Activated T-cell treated with anti-CD3 and anti-CD28 coated beads, Interleukin-2, amount 50 U/mL, for 1 hour (primary cell): ENCODE data around the gene FNIP1.
"Not testable (repeated sequence)": the region's sequence is repeated elsewhere in the genome, so short reads cannot be mapped to it uniquely, and the experiment has no call there.

Source experiments
- DNase-seq: peaks from one replicate; pipeline ENCODE4 v3.0.0-alpha.2; 2020

Gene FNIP1

DNA sequence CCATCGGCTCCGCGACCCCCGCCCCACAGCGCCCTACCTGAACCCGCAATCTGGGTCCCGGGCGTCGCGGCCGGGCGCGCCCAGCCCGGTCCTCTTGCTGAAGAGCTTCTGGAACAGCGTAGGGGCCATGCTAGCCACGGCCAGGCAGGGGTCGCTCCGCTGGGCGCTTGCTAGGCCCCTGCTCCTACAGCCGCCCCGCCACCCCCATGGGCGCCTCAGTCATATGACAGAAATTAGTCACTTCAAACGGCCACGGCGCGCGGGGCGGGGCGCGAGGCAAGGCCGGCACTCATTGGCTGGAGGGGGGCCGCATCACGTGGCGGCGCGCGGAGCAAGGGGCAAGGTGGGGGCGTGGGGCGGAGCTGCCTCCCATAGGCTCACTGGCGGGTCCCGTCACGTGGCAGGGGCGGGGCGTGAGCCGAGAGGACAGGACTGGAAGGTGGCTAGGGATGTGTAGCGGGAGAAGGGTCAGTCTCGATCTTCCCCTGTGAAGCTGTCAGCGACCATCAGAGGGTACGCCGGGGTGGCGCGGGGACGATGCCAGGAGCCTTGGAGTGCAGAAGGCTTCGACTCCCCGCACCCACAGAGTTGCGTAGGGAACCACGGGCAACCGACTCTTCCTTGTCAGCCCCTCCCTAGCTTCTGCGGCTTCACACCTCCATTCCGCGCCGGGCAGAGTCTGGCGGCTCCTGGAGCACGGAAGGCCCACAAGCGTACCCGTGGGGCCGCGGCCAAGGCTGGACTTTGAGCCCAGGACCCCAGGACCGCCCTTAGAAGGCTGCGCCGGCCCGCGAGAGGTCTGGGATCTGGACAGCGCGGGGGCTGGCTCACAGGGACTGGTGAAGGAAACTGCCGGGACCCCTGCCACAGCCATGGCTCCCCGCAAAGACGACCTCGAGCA is at the start of gene FNIP1:
Gene FNIP1, minus strand, starts transcription at position 225 of the 901 bp plus-strand sequence. Its CDS starts 96 bp downstream, at position 129.
- DNase-seq, result peak; percentile 98

- no peak for DNase-seq
Measured at GRCh38 chr5:131846536-131846935, 49.7 kb upstream of the FNIP1 start.

- no peak for DNase-seq
Measured at GRCh38 chr5:131845828-131846227, 49.0 kb upstream of the FNIP1 start.

- not testable (repeated sequence) for DNase-seq
Measured at GRCh38 chr5:131842971-131843370, 46.2 kb upstream of the FNIP1 start.

DNA sequence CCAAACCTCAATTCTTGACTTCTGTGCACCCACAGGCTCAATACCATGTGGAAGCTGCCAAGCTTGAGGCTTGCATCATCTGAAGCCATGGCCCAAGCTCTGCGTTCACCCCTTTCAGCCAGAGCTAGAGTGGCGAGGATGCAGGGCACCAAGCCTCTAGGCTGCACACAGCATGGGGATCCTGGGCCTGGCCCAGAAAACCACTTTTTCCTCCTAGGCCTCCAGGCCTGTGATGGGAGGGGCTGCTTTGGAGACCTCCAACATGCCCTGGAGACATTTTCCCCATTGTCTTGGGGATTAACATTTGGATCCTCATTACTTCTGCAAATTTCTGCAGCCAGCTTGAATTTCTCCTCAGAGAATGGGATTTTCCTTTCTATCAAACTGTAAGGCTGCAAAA is 35.9 kb upstream of the FNIP1 start:
- not testable (repeated sequence) for DNase-seq

GRCh38 chr5:131825404-131826013 is 28.7 kb upstream of the FNIP1 start:
- DNase-seq, result no peak

DNA sequence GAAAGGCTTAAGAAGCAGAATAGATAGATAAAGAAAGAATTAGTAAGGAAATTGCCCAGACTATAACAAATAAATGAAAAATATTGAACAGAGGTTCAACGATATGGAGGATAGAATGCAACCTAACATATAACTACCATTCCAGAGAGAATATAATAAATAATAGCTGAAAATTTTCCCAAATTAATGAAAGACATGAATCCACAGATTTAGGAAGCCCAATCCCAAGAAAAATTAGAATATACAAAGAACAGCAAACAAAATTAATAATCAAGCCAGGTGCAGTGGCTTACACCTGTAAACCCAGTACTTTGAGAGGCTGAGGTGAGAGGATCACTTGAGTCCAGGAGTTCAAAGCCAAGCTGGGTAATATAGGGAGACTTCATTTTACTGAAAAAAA is 27.8 kb upstream of the FNIP1 start:
- no peak for DNase-seq

- DNase-seq, result no peak
Measured at GRCh38 chr5:131821221-131821620, 24.4 kb upstream of the FNIP1 start.

GRCh38 chr5:131818001-131818724 is 21.3 kb upstream of the FNIP1 start:
- DNase-seq, result no peak

- no peak for DNase-seq
Measured at GRCh38 chr5:131814990-131815389, 18.2 kb upstream of the FNIP1 start.

DNA sequence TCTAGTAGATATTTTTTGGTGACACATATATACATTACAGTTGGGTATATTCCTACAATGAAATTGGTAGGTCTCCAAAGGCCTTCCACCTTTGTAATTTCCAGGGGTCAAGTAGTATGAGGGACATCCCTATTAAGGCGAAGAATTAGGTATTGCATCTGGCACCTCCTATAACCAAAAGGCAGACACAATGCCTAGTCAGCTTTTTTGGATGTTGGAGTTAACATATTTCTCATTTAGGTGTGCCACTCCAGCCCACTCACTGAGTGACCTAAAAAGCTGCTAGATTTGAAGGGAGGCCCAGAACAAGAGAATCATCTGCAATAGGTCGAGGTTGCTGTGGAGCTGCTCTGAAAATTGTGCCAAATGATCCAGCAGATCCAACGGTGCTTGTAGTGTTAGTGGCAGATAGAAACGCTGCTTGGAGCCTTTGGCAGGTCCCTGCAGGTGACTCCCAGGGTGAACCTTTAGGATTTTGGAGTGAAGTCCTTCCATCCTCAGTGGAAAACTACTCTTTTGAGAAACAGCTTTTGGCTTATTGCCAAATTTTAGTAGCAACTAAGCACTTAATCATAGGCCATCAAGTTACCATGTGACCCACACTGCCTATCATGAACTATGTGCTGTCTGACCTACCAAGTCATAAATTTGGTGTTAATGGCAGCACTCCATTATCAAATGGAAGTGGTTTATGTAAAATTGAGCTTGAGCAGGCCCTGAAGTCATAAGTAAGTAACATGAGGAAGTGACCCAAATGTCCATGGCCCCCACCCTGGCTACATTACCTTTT is 15.7 kb upstream of the FNIP1 start:
- DNase-seq, result no peak

DNA sequence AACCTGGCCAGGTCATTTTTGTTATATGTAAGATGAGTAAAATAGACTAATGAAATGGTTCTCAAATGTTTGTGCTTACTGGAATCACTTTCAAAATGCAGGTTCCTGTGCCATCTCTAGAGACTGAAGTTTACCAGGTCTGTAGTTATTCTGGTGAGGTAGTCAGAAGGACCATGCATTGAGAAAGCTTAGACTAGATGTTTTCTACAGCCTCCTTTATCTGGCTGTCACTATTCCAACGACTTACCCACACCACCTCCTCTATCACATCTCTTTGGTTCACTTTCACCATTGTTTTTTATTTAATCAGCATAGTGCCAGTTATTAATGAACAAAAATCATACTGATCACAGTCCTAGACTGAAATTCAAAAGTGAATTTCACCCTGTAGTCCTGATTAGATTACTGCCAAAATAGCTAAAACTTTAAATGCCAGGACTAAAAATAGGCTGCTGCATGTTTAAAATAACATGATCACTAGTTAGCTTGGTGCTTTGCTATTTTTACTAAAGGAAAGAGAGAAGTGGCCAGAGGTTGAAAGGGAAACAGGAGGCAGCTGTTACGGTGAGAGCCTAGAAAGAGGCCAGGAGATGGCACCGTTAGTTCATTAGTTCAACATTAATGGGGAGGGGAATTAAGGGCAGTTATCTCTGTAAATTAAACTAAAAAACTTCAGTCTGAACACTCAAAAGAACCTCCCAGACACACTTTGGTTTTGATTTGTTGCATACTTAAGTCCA is 13.9 kb upstream of the FNIP1 start:
- DNase-seq, result no peak

DNA sequence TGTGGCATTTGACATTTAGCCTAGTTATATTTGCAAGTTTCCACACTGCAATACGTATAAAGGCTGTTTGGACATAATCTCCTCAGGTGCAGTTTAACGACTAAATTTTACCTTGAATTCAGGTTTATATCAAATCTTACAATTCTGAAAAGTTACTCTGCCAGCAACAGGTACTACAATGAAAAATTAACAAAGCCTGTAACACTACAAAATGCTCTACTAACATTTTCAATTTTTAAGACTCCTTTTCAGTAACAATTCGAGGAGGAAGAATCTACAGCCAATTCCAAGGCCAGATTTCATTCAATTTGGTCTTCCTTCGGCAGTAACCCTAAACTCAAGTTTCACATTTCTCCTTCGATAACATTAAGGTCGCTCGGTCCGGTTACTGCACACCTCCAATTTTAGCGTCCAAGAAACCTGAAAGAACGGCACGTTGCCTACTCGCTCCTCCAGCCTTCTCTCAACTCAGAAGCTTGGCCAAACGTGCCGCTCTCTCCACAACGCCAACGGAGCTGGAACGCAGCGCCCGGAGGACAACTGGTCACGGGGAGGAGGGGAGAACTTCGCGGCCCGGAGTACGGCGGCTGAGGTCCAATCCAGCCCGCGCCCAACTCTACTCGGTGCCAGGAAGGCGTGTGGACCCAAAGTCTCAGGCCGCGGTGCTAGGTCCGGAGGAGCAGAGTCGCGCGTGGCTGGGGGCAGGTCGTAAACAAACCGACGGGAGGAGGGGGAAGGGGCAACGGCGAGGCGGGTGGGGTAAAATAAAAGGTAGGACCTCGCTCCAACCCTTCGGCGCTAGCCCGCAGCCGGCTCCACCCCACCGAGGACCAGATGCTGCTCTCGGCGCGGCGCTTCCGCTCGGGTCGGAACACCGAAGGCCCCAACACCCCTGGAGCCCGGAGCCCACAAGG is 681 bp downstream of the FNIP1 start:
- no peak for DNase-seq

GRCh38 chr5:131795228-131795627 is 1.6 kb downstream of the FNIP1 start:
- no peak for DNase-seq

- DNase-seq, result no peak
Measured at GRCh38 chr5:131794586-131794985, 2.2 kb downstream of the FNIP1 start.

DNA sequence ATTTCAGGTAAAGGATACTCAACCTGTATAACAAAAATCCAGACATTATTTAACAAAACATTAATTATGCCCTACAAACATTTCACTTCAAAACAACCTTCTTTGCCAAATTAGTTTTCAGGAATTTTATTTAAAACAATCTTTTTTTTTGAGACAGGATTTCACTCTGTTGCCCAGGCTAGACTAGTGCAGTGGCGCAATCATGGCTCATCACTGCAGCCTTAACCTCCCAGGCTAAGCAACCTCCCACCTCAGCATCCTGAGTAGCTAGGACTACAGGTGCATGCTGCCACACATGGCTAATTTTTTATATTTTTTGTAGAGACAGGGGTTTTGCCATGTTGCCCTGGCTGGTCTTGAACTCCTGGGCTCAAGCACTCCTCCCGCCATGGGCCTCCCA is 3.9 kb downstream of the FNIP1 start:
- no peak for DNase-seq

DNA sequence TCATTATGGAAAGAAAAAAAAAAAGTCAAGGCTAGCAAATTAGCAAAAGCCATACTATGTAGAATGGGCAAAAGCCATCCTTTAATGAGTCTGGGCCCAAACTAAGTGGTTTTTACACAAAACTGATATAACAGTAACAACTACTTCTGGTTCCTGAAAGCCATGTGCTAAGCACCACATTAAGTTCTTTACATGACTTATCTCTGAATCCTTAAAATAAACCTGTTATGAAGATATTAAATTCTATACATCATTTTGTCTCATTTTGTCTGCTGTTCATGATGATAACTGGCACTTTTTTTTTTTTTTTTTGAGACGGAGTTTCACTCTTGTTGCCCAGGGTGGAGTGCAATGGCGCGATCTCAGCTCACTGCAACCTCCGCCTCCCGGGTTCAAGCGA is 5.0 kb downstream of the FNIP1 start:
- DNase-seq, result no peak

GRCh38 chr5:131790550-131790949 is 6.3 kb downstream of the FNIP1 start:
- no peak for DNase-seq

DNA sequence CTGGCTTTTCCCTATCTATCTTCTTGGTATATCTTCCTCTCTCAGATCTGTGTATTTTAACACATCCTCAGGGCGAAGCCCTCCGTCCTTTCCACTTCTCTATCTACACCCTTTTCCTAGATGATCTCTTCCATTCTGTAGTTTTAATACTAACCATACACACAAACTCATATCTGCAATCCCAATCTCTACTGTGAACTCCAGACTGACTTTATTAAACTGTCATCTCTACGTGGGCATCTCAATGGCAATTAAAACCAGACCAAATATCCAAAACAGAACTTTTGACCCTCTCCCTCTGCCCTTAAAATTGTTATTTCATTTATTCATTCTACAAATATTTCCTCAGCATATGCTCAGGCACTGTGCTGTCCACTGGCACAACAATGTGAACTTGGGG is 7.1 kb downstream of the FNIP1 start:
- no peak for DNase-seq

DNA sequence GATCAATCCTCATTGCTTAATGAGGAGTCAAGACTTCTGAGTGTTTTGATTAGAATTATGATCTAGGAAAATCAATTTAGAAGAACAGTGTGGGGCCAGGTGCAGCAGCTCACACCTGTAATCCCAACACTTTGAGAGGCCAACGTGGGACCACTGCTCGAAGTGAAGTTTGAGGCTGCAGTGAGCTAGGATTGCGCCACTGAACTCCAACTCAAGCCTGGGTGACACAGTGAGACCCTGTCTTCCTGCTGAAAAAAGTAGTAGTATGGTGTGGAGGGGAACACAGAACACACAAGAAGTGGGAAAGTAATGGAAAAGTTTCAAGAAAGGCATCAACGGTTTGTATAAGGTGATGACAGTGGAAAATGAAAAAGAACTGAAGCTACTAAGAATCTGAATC is 9.1 kb downstream of the FNIP1 start:
- no peak for DNase-seq
